CD14-positive monocyte (primary cell): Measurements from ENCODE around the gene VPS26C. TPM values are rescaled to one million over a fixed set of nuclear protein-coding genes. Genes with fewer than 3 reads are reported as not detected.

Experiments used
- DNase-seq, 3 donors: peaks; one replicate each; pipeline ENCODE4 v3.0.0-alpha.2; 2011 to 2022
- H2AFZ ChIP-seq: 2 replicates; pipeline ENCODE4 v1.6.0; 2012; ENCODE audit warnings: mild to moderate bottlenecking, low read depth, low read length, inconsistent platforms; ENCODE audit not compliant: insufficient read depth, poor library complexity, severe bottlenecking
- H3K27ac ChIP-seq, 2 donors: 1 replicate in 1 of 2; 2 replicates in 1 of 2; pipeline ENCODE4 v1.5.1; 2012 to 2013; ENCODE audit warnings: low read length in 2 of 2, control low read depth in 1 of 2, inconsistent platforms in 1 of 2, low read depth in 1 of 2, mild to moderate bottlenecking in 1 of 2
- H3K27me3 ChIP-seq, 2 donors: one replicate each; pipeline versions ENCODE4 v1.6.0 to v1.6.1; 2011 to 2013; ENCODE audit warnings: low read length in 2 of 2; ENCODE audit not compliant: control insufficient read depth in 2 of 2, insufficient read depth in 2 of 2
- H3K36me3 ChIP-seq, 2 donors: replicated peaks in 1 of 2; 1 replicate in 1 of 2; 2 replicates in 1 of 2; pipeline versions ENCODE4 v1.5.1 to v1.6.1; 2012 to 2013; ENCODE audit warnings: low read length in 2 of 2, control low read depth in 1 of 2, inconsistent platforms in 1 of 2, mild to moderate bottlenecking in 1 of 2; ENCODE audit not compliant: insufficient read depth in 2 of 2, control insufficient read depth in 1 of 2
- H3K4me1 ChIP-seq, 2 donors: 1 replicate in 1 of 2; 2 replicates in 1 of 2; pipeline versions ENCODE4 v1.5.1 to v1.6.1; 2012 to 2013; ENCODE audit warnings: low read length in 2 of 2, control low read depth in 1 of 2, inconsistent platforms in 1 of 2, mild to moderate bottlenecking in 1 of 2, moderate library complexity in 1 of 2; ENCODE audit not compliant: insufficient read depth in 2 of 2, control insufficient read depth in 1 of 2
- H3K4me2 ChIP-seq: replicated peaks from 2 replicates; pipeline ENCODE3; 2012; ENCODE audit warnings: low read length, moderate library complexity, mild to moderate bottlenecking; ENCODE audit not compliant: poor library complexity, severe bottlenecking; ENCODE audit errors: extremely low read depth
- H3K4me3 ChIP-seq, 3 experiments: fragments of 200-600 bp in 1 of 3; sonication (generic) in 1 of 3; replicated peaks in 1 of 3; 1 replicate in 2 of 3; 2 replicates in 1 of 3; pipeline ENCODE4 v1.5.1; 2011 to 2013; ENCODE audit warnings: low read length in 3 of 3, mild to moderate bottlenecking in 3 of 3, control low read depth in 2 of 3, low read depth in 2 of 3, inconsistent platforms in 1 of 3, moderate library complexity in 1 of 3
- H3K79me2 ChIP-seq: 2 replicates; pipeline ENCODE4 v1.6.0; 2012; ENCODE audit warnings: mild to moderate bottlenecking, control low read depth, inconsistent platforms, low read length, moderate library complexity; ENCODE audit not compliant: insufficient read depth
- H3K9ac ChIP-seq: 2 replicates; pipeline ENCODE4 v1.6.0; 2017; ENCODE audit warnings: low read length, mild to moderate bottlenecking; ENCODE audit not compliant: insufficient read depth, poor library complexity, severe bottlenecking
- H3K9me3 ChIP-seq, 2 donors: replicated peaks in 1 of 2; 1 replicate in 1 of 2; 2 replicates in 1 of 2; pipeline versions ENCODE4 v1.5.1 to v1.6.1; 2012 to 2013; ENCODE audit warnings: low read length in 2 of 2, control low read depth in 1 of 2; ENCODE audit not compliant: control insufficient read depth in 1 of 2, insufficient read depth in 1 of 2
- H4K20me1 ChIP-seq: 2 replicates; pipeline ENCODE4 v1.6.0; 2012; ENCODE audit warnings: mild to moderate bottlenecking, low read length, control low read depth, moderate library complexity; ENCODE audit not compliant: insufficient read depth
- H3K27ac Mint-ChIP-seq, 7 donors: one replicate each; pipeline ENCODE4 v1.8.0; 2020; ENCODE audit warnings: mild to moderate bottlenecking in 7 of 7, mixed read lengths in 7 of 7, moderate library complexity in 6 of 7, inconsistent platforms in 2 of 7
- H3K27me3 Mint-ChIP-seq, 3 donors: one replicate each; pipeline ENCODE4 v1.8.0; 2021 to 2022; ENCODE audit warnings: low read depth in 3 of 3, mild to moderate bottlenecking in 3 of 3, mixed read lengths in 3 of 3, moderate library complexity in 3 of 3, inconsistent platforms in 1 of 3
- H3K36me3 Mint-ChIP-seq, 2 donors: one replicate each; pipeline ENCODE4 v1.8.0; 2020; ENCODE audit warnings: mixed read lengths in 2 of 2, inconsistent platforms in 1 of 2, mild to moderate bottlenecking in 1 of 2
- H3K4me1 Mint-ChIP-seq: one replicate; pipeline ENCODE4 v1.8.0; 2020; ENCODE audit warnings: mild to moderate bottlenecking, mixed read lengths
- H3K4me3 Mint-ChIP-seq, 2 donors: one replicate each; pipeline ENCODE4 v1.8.0; 2020; ENCODE audit warnings: mild to moderate bottlenecking in 2 of 2, mixed read lengths in 2 of 2, moderate library complexity in 1 of 2
- H3K9me3 Mint-ChIP-seq, 7 donors: one replicate each; pipeline ENCODE4 v1.8.0; 2020 to 2022; ENCODE audit warnings: mixed read lengths in 7 of 7, mild to moderate bottlenecking in 6 of 7, moderate library complexity in 6 of 7, inconsistent platforms in 2 of 7
- WGBS: methylation state at CpG from one replicate; pipeline ENCODE4 v1.1.5; 2013; ENCODE audit warnings: missing lambda C conversion rate; ENCODE audit not compliant: insufficient coverage; 5-methylcytosine and 5-hydroxymethylcytosine counted together
- intact Hi-C, 2 donors: fragments of 100-400 bp; cut with micrococcal nuclease; formaldehyde crosslinking; loops; one replicate each; pipeline versions ENCODE4 v1.15.0 to v1.15.1; 2023
- polyA plus RNA-seq, 3 donors: library from polyadenylated mRNA; depleted of rRNA in 1 of 3; unstranded in 2 of 3; stranded (reverse) in 1 of 3; fragments of 300-500 nt in 2 of 3; fragments of >200 nt in 1 of 3; fragmentation: Illumina TruSeq in 2 of 3; gene quantifications; 1 replicate in 2 of 3; 2 replicates in 1 of 3; pipeline ENCODE4 v1.2.3, GENCODE V29; 2012 to 2021
- TF ChIP-seq, protein P1 (sequence below): fragments of 200-600 bp; IDR thresholded peaks from one replicate; pipeline ENCODE4 v1.8.0; 2022; ENCODE audit warnings: antibody characterized with exemption, mild to moderate bottlenecking

Gene VPS26C
- polyA plus RNA-seq, 3 donors = 45.4 to 75.4 (median 69.3) TPM

DNA sequence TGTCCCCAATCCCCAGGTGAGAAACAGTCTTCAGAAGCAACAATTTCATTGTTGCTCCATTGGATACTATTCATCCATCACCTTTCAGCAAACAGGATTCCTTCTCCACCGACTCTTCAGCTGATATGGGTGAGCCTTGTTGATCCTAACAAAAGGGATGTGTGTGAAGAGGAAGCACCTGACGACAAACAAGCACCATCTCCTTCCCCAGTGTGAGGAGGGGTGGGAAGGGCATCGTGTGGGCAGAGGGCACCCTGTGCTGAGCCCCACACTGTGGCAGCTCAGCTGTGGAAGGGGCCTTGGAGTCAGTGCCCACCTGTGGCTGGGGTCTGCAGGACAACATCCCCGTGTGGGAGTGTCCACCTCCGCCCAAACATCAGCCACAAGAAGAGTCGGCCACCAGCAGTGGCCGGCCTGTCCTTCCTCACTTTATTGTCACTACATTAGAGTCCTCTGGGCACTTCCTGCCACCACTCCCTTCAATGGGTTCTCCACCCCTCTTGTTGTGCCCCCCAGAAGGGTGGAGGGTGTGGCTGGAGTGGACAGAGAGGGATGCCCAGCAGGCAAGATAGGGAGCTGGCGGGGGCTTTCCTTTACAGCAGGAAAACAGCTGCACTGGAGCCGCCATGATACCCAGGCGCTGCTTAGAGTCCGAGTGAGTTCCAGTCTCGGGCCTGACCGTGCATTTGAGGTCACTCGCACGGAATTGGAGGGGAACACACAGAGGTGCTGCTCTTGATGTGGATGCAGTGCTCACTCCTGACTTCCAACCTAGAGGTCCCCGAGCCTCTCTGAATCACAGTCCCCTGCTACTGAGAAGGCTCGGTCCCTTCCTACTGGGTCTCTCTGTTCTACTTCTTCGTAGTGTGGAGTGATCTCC, 40.9 kb downstream of the VPS26C start:
- H2AFZ ChIP-seq = no peak overlapping the region
- Mint-ChIP-seq H3K4me1 (peaks cover 7% of the 10 kb centered on the region), H3K36me3 (peaks cover 72 to 85% of the 10 kb centered on the region in 2 donors), H3K27me3 (peaks cover 0 to 2% (median 0%) of the 10 kb centered on the region in 3 donors), H3K27ac (peak overlapping the region in 1 of 7 donors; percentile 68), H3K4me3 (no peak overlapping the region), H3K9me3 (peaks cover 0 to 8% (median 0%) of the 10 kb centered on the region in 7 donors)
- TF ChIP-seq, protein P1, sequence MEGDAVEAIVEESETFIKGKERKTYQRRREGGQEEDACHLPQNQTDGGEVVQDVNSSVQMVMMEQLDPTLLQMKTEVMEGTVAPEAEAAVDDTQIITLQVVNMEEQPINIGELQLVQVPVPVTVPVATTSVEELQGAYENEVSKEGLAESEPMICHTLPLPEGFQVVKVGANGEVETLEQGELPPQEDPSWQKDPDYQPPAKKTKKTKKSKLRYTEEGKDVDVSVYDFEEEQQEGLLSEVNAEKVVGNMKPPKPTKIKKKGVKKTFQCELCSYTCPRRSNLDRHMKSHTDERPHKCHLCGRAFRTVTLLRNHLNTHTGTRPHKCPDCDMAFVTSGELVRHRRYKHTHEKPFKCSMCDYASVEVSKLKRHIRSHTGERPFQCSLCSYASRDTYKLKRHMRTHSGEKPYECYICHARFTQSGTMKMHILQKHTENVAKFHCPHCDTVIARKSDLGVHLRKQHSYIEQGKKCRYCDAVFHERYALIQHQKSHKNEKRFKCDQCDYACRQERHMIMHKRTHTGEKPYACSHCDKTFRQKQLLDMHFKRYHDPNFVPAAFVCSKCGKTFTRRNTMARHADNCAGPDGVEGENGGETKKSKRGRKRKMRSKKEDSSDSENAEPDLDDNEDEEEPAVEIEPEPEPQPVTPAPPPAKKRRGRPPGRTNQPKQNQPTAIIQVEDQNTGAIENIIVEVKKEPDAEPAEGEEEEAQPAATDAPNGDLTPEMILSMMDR = no peak
- H4K20me1 ChIP-seq = no peaks in the 10 kb centered on the region
- H3K4me2 ChIP-seq = no peak overlapping the region
- H3K79me2 ChIP-seq = no peaks in the 10 kb centered on the region
- no peaks in the 10 kb centered on the region for H3K9me3 ChIP-seq
- intact Hi-C loops = loop anchor here in 1 of 2 donors (10.0 kb wide), 1 partner anchor 329 kb away; no protein-coding TSS in a partner anchor
- no peak overlapping the region for H3K27ac ChIP-seq
- no peak for DNase-seq
- H3K36me3 ChIP-seq = peaks cover 67 to 84% of the 10 kb centered on the region in 2 donors
- H3K4me3 ChIP-seq = no peak overlapping the region
- WGBS = 89% methylated on average over 10 of the region's 18 CpGs
- no peaks in the 10 kb centered on the region for H3K27me3 ChIP-seq
- no peak overlapping the region for H3K9ac ChIP-seq
- H3K4me1 ChIP-seq = peaks cover 3 to 7% of the 10 kb centered on the region in 2 donors

DNA sequence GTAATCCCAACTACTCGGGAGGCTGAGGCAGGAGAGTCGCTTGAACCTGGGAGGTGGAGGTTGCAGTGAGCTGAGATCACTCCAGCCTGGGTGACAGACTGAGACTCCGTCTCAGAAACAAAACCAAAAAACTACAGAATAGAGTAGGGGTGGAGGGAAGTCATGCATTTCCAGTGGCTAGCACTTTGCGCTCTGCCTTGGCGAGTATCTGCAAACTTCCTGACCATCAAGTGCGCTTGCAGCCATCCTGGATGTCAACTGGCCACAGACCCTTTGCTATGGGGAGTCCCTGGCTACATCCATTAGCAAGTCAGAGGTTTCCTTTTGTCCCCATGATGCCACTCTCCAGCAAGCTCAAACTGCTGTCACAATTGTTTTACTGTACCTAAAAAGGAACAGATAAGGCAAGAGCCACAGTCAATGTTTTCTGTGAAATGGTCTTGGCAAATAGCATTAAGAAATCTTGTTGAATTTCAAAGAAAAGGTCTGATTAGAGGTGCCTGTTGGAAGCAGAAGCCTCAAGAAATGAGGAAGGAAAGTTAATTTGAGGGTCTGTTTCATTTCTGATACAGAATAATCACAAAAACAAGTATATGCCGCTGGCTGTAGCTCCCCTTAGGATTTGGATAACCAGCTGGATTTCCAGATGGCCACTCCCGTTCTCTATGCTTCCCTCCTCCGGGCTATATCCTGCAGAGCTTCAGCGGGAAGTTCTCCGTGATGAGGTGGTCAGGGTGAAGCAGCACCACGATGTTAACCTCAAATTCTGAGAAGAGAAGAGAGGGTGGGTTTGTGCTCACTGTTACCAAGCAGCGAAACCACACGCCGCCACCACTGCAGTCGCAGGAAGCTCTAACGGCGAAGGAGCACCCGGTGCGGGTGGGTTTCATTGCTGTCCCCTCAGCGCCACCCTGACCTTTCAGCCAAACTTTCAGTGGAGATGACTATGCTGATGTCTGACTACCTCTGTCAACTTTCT, 42.0 kb downstream of the VPS26C start:
- H3K27ac Mint-ChIP-seq = peak overlapping the region in 2 of 7 donors; percentile 47 to 69

More for the DNA sequence above, 42.0 kb downstream of the VPS26C start:
- Mint-ChIP-seq H3K4me1 (peaks cover 16% of the 10 kb centered on the region), H3K36me3 (peaks cover 61 to 74% of the 10 kb centered on the region in 2 donors), H3K27me3 (peaks cover 2 to 5% (median 4%) of the 10 kb centered on the region in 3 donors), H3K9me3 (peaks cover 0 to 8% (median 0%) of the 10 kb centered on the region in 7 donors), H3K4me3 (no peak overlapping the region)
- Histone ChIP-seq H3K4me3 (no peak overlapping the region), H3K27me3 (no peaks in the 10 kb centered on the region), H3K79me2 (no peaks in the 10 kb centered on the region), H3K4me2 (no peak overlapping the region), H3K4me1 (peaks cover 9 to 19% of the 10 kb centered on the region in 2 donors), H2AFZ (no peak overlapping the region), H3K9me3 (no peaks in the 10 kb centered on the region), H3K27ac (no peak overlapping the region), H3K36me3 (peaks cover 57 to 73% of the 10 kb centered on the region in 2 donors), H3K9ac (no peak overlapping the region), H4K20me1 (no peaks in the 10 kb centered on the region)
- TF ChIP-seq, protein P1 = no peak
- 14% methylated on average over 14 of the region's 21 CpGs for WGBS
- intact Hi-C loops = loop anchor here in 1 of 2 donors (5.0 to 10.0 kb wide), 2 partner anchors 237 to 330 kb away; no protein-coding TSS in a partner anchor
- no peak for DNase-seq
